Stimulated activated naive CD8-positive, alpha-beta T cell treated with anti-CD3 and anti-CD28 coated beads, Interleukin-15, Interleukin-2, amounts not matched to agents 100 ng/mL and 50 ng/mL, for 24 hours (primary cell): ENCODE measurements around the gene NCK2.

Source experiments
- H3K27ac Mint-ChIP-seq: one replicate; pipeline ENCODE4 v1.8.0; 2021; ENCODE audit warnings: mild to moderate bottlenecking, mixed read lengths
- H3K27me3 Mint-ChIP-seq: one replicate; pipeline ENCODE4 v1.8.0; 2021; ENCODE audit warnings: mixed read lengths
- H3K36me3 Mint-ChIP-seq: one replicate; pipeline ENCODE4 v1.8.0; 2021; ENCODE audit warnings: low read depth, mixed read lengths
- H3K4me1 Mint-ChIP-seq: one replicate; pipeline ENCODE4 v1.8.0; 2021; ENCODE audit warnings: low read depth, mixed read lengths
- H3K4me3 Mint-ChIP-seq: one replicate; pipeline ENCODE4 v1.8.0; 2021; ENCODE audit warnings: mild to moderate bottlenecking, mixed read lengths
- H3K9me3 Mint-ChIP-seq: one replicate; pipeline ENCODE4 v1.8.0; 2021; ENCODE audit warnings: mixed read lengths

The NCK2 gene

GRCh38 chr2:105783972-105784371, 39.3 kb downstream of the NCK2 start:
- Mint-ChIP-seq H3K36me3 (peaks cover 19% of the 10 kb centered on the region), H3K4me1 (peaks cover 98% of the 10 kb centered on the region), H3K27ac (peak overlapping the region; percentile 38), H3K4me3 (no peak overlapping the region), H3K9me3 (no peaks in the 10 kb centered on the region), H3K27me3 (no peaks in the 10 kb centered on the region)

- Mint-ChIP-seq H3K27me3 (no peaks in the 10 kb centered on the region), H3K36me3 (peaks cover 21% of the 10 kb centered on the region), H3K4me3 (no peak overlapping the region), H3K27ac (peak overlapping the region; percentile 34), H3K9me3 (no peaks in the 10 kb centered on the region), H3K4me1 (peaks cover 98% of the 10 kb centered on the region)
Observed at GRCh38 chr2:105784589-105784988, 39.9 kb downstream of the NCK2 start.

GRCh38 chr2:105785095-105785847, 40.6 kb downstream of the NCK2 start:
- Mint-ChIP-seq H3K4me1 (peaks cover 98% of the 10 kb centered on the region), H3K27ac (peak overlapping the region; percentile 34), H3K4me3 (no peak overlapping the region), H3K36me3 (peaks cover 22% of the 10 kb centered on the region), H3K9me3 (no peaks in the 10 kb centered on the region), H3K27me3 (no peaks in the 10 kb centered on the region)

DNA sequence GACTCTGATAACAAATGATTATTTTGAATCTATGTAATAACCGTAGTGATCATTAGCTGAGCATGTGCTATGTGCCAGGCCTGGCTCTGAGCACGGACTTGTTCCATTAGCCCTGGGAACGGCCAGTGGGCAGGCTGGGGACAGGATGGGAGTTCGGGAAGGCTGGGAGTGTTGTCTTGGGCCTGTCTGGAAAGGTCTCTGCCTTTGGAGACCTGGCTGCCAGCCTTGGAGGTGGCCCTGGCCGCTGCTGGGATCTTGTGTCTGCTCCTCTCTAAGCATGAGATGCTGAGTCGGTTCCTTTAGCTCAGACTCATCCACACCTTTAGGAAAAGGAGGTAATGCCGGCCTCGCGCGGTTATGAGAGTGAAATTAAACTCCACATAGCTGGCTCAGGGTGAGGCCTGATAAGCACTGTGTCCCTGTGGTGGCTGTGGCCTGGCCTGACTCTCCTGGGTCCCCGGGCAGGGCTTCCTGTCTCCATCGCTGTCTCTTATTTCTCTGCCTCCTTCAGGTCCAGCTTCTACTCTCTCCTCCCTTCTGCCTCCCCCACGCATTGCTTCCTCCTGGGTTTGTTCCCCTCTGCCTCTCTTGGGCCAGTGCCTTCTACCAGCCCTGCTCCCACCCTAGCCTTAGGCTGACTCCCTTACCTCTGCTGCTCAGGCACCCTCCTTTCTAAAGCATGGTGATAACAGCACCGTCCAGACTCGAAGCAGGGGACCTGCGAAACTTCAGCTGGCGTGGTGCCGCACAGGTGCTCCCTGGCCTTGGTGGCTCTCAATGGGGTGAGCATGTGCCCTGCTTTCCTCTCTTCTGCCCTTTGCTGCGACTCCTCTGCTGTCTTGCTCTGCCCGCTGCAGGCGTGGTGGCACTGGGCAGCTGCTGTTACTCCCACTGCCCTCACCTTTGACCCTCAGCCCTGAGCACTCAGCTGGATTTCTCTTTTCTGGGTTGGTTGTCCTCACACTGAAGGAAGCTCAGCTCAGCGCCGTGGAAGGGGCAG, 41.8 kb downstream of the NCK2 start:
- Mint-ChIP-seq H3K27ac (peak overlapping the region; percentile 75), H3K9me3 (no peaks in the 10 kb centered on the region), H3K4me1 (peaks cover 98% of the 10 kb centered on the region), H3K4me3 (peak overlapping the region; percentile 2), H3K27me3 (no peaks in the 10 kb centered on the region), H3K36me3 (peaks cover 16% of the 10 kb centered on the region)

DNA sequence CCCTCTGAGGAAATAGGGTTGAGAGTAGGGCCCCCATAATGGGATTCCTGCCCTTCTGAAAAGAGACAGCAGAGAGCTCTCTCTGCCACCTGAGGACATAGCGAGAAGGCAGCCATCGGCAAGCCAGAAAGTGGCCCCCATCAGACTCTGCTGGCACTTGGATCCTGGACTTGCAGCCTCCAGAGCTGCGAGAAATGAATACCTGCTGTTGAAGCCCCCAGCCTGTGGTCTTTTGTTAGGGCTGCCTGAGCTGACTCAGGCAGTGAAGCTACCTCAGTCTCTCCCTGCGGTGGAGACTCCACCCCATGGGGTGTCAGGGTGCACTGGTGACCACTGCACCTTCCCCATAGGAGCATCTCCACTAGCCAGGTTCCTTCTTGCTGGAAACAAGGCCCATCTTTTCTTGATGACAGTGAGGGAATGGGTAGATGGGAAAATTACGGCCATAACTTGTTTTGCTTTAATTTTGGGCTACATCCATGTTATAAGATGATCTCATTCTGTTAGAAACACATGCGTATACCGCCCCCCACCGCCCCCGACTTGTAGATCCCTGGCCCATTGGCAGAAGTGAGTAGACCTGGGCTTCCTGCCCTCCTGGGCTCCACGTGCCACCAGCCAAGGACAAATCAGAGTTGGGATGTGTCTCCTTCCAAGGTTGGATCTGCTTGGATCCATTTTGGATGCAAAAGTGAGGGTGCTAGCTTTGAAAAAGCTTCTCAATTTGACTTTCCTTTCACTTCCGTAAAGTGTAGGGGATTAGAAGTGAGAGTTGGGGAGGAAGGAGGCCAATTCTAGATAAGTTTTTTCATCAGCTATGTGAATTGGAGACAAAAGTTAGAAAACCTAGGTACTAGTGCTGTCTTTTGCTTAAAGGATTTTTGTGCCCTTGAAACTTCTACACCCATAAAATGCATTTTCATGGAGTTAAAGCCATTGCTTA, 42.9 kb downstream of the NCK2 start:
- Mint-ChIP-seq H3K4me3 (peak overlapping the region; percentile 44), H3K27me3 (no peaks in the 10 kb centered on the region), H3K27ac (peak overlapping the region; percentile 75), H3K4me1 (peaks cover 98% of the 10 kb centered on the region), H3K9me3 (no peaks in the 10 kb centered on the region), H3K36me3 (peaks cover 27% of the 10 kb centered on the region)

GRCh38 chr2:105788670-105789290, 44.1 kb downstream of the NCK2 start:
- Mint-ChIP-seq H3K27me3 (no peaks in the 10 kb centered on the region), H3K36me3 (peaks cover 30% of the 10 kb centered on the region), H3K4me1 (peaks cover 98% of the 10 kb centered on the region), H3K27ac (peak overlapping the region; percentile 95), H3K9me3 (no peaks in the 10 kb centered on the region), H3K4me3 (peak overlapping the region; percentile 76)

- H3K4me3 Mint-ChIP-seq = peak overlapping the region; percentile 76
- H3K27ac Mint-ChIP-seq = peak overlapping the region; percentile 95
- peaks cover 30% of the 10 kb centered on the region for H3K36me3 Mint-ChIP-seq
- H3K27me3 Mint-ChIP-seq = no peaks in the 10 kb centered on the region
- no peaks in the 10 kb centered on the region for H3K9me3 Mint-ChIP-seq
- H3K4me1 Mint-ChIP-seq = peaks cover 97% of the 10 kb centered on the region
Observed at GRCh38 chr2:105789745-105790460, 45.2 kb downstream of the NCK2 start.

DNA sequence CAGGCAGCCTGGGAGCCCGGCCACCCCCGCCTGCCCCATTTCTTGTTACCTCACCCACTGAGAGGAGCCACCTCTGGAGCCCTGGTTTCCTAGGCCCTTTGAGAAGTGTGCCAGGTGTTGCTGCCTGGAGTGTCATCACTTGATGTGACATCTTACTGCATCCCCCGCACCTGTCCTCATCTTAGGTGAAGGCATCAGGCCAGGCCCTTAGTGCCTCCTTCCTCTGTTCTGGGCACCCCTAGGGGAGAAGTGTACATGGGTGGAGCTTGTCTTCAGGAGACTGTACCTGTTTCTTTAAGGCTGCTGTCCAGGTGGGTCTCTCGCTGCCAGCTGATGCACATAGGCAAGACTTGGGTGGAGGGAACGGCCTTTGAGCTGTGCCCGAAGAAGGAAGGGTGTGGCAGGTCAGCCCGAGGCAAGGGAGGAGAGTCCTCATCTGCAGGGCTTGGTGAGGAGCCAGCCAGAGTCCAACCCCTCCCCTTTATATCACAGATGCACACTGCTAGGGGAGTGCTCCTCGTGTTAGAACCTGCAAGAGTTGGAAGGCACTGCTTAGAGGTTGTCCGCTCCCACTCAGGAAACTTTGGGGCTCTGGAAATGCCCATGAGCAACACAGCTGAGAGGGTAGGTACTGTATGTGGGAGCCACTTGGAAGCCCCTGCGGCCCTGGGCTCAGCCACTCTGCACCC, 45.9 kb downstream of the NCK2 start:
- no peaks in the 10 kb centered on the region for H3K9me3 Mint-ChIP-seq
- H3K36me3 Mint-ChIP-seq = peaks cover 30% of the 10 kb centered on the region
- H3K27ac Mint-ChIP-seq = peak overlapping the region; percentile 95
- peak overlapping the region; percentile 76 for H3K4me3 Mint-ChIP-seq
- no peaks in the 10 kb centered on the region for H3K27me3 Mint-ChIP-seq
- peaks cover 98% of the 10 kb centered on the region for H3K4me1 Mint-ChIP-seq

DNA sequence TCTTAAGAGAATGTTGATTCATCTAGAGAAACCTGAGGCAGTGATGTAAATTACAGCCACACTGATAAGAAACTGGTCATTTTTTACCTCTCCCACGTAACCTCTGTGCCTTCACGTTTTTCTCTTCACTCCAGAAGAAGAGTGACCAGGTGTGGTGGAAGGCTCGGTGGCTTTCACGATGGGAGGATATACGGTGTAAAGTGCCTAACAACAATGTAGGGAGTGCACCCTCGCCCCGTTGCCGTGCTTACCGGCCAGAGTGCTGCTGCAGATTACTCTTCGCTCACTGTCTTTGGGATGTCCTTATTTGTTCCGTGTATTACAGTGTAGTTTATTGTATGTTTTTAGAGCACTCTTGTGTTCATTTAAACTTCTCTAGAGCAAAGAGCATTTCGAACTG, 46.5 kb downstream of the NCK2 start:
- Mint-ChIP-seq H3K36me3 (peaks cover 25% of the 10 kb centered on the region), H3K9me3 (no peaks in the 10 kb centered on the region), H3K4me3 (peak overlapping the region; percentile 76), H3K4me1 (peaks cover 98% of the 10 kb centered on the region), H3K27ac (peak overlapping the region; percentile 95), H3K27me3 (no peaks in the 10 kb centered on the region)

GRCh38 chr2:105792561-105792960, 47.8 kb downstream of the NCK2 start:
- Mint-ChIP-seq H3K27ac (peak overlapping the region; percentile 78), H3K9me3 (no peaks in the 10 kb centered on the region), H3K4me1 (peaks cover 98% of the 10 kb centered on the region), H3K27me3 (no peaks in the 10 kb centered on the region), H3K4me3 (no peak overlapping the region), H3K36me3 (peaks cover 30% of the 10 kb centered on the region)

DNA sequence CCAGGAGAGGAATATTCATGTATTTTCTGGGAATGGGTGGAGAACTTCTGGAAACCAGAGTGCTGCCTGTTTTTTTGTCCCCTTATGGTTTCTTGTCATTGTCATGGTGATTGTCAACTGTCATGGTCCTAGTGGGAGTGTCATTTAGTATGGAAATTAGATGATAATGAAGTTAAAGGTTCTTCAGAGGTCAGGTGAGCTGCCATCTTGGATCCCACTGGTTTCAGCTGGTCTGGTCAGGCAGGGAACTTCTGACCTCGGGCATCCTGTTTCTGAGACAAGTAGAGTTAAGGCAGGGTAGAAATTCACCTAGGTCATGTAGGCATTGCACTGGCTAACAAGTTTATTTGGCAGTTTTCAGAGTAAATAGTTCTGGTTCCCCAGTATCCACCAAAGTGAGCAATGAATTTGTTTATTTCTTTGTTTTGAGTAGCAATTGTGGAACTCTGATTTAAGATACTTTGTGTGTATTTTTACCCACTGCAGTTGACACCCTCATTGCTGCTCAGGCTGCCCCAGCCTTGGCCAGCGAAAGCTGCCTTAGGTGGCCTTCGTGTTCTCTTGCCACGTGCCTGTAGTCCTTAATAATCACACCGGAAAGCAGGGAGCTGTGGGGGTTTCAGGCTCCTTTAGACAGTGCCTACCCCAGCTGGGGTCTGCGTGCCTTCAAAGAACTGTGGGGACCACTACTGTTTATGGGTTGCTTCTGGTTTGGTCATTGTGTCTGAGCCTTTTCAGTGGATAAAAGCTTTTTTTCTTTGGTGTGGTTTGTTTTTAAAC, 48.7 kb downstream of the NCK2 start:
- no peaks in the 10 kb centered on the region for H3K27me3 Mint-ChIP-seq
- no peaks in the 10 kb centered on the region for H3K9me3 Mint-ChIP-seq
- peaks cover 98% of the 10 kb centered on the region for H3K4me1 Mint-ChIP-seq
- H3K27ac Mint-ChIP-seq = peak overlapping the region; percentile 78
- H3K36me3 Mint-ChIP-seq = peaks cover 30% of the 10 kb centered on the region
- H3K4me3 Mint-ChIP-seq = peak overlapping the region; percentile 30

DNA sequence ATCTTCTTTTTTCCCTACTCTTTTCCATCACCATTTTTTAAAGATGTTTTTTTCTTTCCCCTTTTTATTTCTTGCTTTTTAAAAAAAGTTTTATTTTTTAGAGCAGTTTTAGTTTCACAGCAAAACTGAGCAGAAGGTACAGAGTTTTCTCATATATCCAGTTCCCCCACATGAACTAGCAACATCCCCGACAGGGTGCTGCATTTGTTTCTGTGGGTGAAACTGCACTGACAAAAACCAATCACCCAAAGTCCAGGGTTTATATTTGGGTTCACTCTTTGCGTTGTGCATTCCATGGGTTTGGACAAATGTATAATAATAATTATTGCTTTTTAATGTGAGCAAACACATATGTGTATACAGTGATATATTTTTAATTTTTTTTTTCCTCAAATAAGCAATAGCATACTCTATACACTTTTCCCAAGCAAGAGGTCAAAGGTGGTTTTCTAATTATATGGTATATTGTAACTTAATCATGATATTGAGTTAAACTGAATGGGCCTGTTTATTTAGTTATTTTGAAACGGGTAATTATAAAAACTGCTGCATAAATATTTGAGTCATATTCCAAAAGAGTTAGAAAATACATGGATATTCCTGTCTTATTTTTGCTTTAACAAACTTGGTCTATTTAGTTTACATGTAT, 50.3 kb downstream of the NCK2 start:
- Mint-ChIP-seq H3K4me1 (peaks cover 98% of the 10 kb centered on the region), H3K27ac (peak overlapping the region; percentile 93), H3K4me3 (peak overlapping the region; percentile 80), H3K36me3 (peaks cover 32% of the 10 kb centered on the region), H3K9me3 (no peaks in the 10 kb centered on the region), H3K27me3 (no peaks in the 10 kb centered on the region)
